Measurements from ENCODE around the gene SUCLG2.

SUCLG2 gene

GRCh38 chr3:67521053-67521646 is 133.3 kb downstream of the SUCLG2 start:
- TF ChIP-seq ZNF843 (tag by site-specific recombination; IDR thresholded peaks at IDR 0.05) (no peak), ZNF423 (tag by site-specific recombination; IDR thresholded peaks at IDR 0.05) (no peak), ZNF785 (tag by site-specific recombination; IDR thresholded peaks at IDR 0.05) (no peak), ZNF776 (tag by site-specific recombination; IDR thresholded peaks at IDR 0.05; ENCODE audit: borderline replicate concordance) (no peak), ZBTB44 (tag by site-specific recombination; IDR thresholded peaks at IDR 0.05) (no peak), ZSCAN16 (tag by site-specific recombination; IDR thresholded peaks at IDR 0.05) (no peak), ZNF23 (tag by site-specific recombination; IDR thresholded peaks at IDR 0.05; ENCODE audit: borderline replicate concordance) (no peak), ZNF311 (tag by site-specific recombination; IDR thresholded peaks at IDR 0.05; ENCODE audit: borderline replicate concordance) (no peak)
- Histone ChIP-seq H3K4me1 (ENCODE audit: control insufficient read depth, insufficient read depth, low read length) (no peaks in the 10 kb centered on the region), H3K9me3 (ENCODE audit: control insufficient read depth, insufficient read depth, low read depth, low read length) (no peaks in the 10 kb centered on the region), H3K27ac (ENCODE audit: extremely low read depth, low read depth, low read length) (no peak overlapping the region), H3K4me3 (ENCODE audit: low read depth, low read length) (no peak overlapping the region), H3K36me3 (ENCODE audit: control insufficient read depth in 2 of 2, insufficient read depth in 1 of 2, low read length in 2 of 2) (no peaks in the 10 kb centered on the region)
- ChIA-PET POLR2A (no interaction called here), CTCF (no interaction called here)

GRCh38 chr3:67518236-67518635 is 136.2 kb downstream of the SUCLG2 start:
- ChIA-PET CTCF (interaction anchor here (0.7 kb wide), 1 partner anchor 717 kb away, joined by 3 read pairs; no protein-coding TSS in a partner anchor), POLR2A (no interaction called here)
- Histone ChIP-seq H3K4me3 (ENCODE audit: low read depth, low read length) (no peak overlapping the region), H3K36me3 (ENCODE audit: control insufficient read depth in 2 of 2, insufficient read depth in 1 of 2, low read length in 2 of 2) (peaks cover 0 to 6% of the 10 kb centered on the region in 2 experiments; a peak in 1 of 3 replicates), H3K27ac (ENCODE audit: extremely low read depth, low read depth, low read length) (no peak overlapping the region), H3K4me1 (ENCODE audit: control insufficient read depth, insufficient read depth, low read length) (no peaks in the 10 kb centered on the region), H3K9me3 (ENCODE audit: control insufficient read depth, insufficient read depth, low read depth, low read length) (no peaks in the 10 kb centered on the region)
- TF ChIP-seq ZNF837 (tag by site-specific recombination; IDR thresholded peaks at IDR 0.05) (no peak), ZNF354C (tag by site-specific recombination; IDR thresholded peaks at IDR 0.05; ENCODE audit: borderline replicate concordance, low read depth) (no peak), PRDM6 (tag by site-specific recombination; IDR thresholded peaks at IDR 0.05) (peak; percentile 36), ZNF311 (tag by site-specific recombination; IDR thresholded peaks at IDR 0.05; ENCODE audit: borderline replicate concordance) (no peak), ZNF843 (tag by site-specific recombination; IDR thresholded peaks at IDR 0.05) (peak; percentile 60; the same call in 1 of the 2 replicates), ZNF366 (tag by site-specific recombination; conservative IDR thresholded peaks at IDR 0.05) (peak; percentile 41; the same call in 1 of the 2 replicates), FEZF1 (tag by site-specific recombination; IDR thresholded peaks at IDR 0.05) (peak; percentile 34; the same call in 1 of the 2 replicates), KLF10 (tag by site-specific recombination; IDR thresholded peaks at IDR 0.05) (0 out of 2 replicates have a peak, but pooled peaks have one; percentile 18), MEIS1 (CRISPR knock-in tag; IDR thresholded peaks at IDR 0.05; ENCODE audit: borderline replicate concordance) (0 out of 2 replicates have a peak, but pooled peaks have one; percentile 49)

- Histone ChIP-seq H3K9me3 (ENCODE audit: control insufficient read depth, insufficient read depth, low read depth, low read length) (no peaks in the 10 kb centered on the region), H3K36me3 (ENCODE audit: control insufficient read depth in 2 of 2, insufficient read depth in 1 of 2, low read length in 2 of 2) (peaks cover 0 to 6% of the 10 kb centered on the region in 2 experiments; a peak in 1 of 3 replicates), H3K4me1 (ENCODE audit: control insufficient read depth, insufficient read depth, low read length) (no peaks in the 10 kb centered on the region), H3K4me3 (ENCODE audit: low read depth, low read length) (no peak overlapping the region), H3K27ac (ENCODE audit: extremely low read depth, low read depth, low read length) (no peak overlapping the region)
- CTCF ChIA-PET: interaction anchor here (0.7 kb wide), 1 partner anchor 717 kb away, joined by 3 read pairs; no protein-coding TSS in a partner anchor
- POLR2A ChIA-PET: no interaction called here
- no peak for TF ChIP-seq PRDM6 (tag by site-specific recombination; IDR thresholded peaks at IDR 0.05)
- no peak for TF ChIP-seq ZNF530 (tag by site-specific recombination; IDR thresholded peaks at IDR 0.05; ENCODE audit: low read depth)
- TF ChIP-seq ZNF362 (tag by site-specific recombination; IDR thresholded peaks at IDR 0.05): no peak
- no peak for TF ChIP-seq ZNF544 (tag by site-specific recombination; IDR thresholded peaks at IDR 0.05)
- no peak for TF ChIP-seq OVOL3 (tag by site-specific recombination; IDR thresholded peaks at IDR 0.05)
- TF ChIP-seq ZNF571 (tag by site-specific recombination; IDR thresholded peaks at IDR 0.05): no peak
Observed at GRCh38 chr3:67517781-67518180, 136.6 kb downstream of the SUCLG2 start.
